Neuronal stem cell (in vitro differentiated cells): ENCODE data around the gene MS4A10.
"Not testable (repeated sequence)": the region's sequence is repeated elsewhere in the genome, so short reads cannot be mapped to it uniquely, and the experiment has no call there.

ENCODE experiments used
- DNase-seq: peaks from one replicate; pipeline ENCODE4 v3.0.0-alpha.2; 2013; ENCODE audit warnings: low spot score
- H2AFZ ChIP-seq: one replicate; pipeline ENCODE4 v1.6.1; 2013; ENCODE audit warnings: mild to moderate bottlenecking, low read length, inconsistent platforms
- H2AK5ac ChIP-seq: 2 replicates; pipeline ENCODE4 v1.6.1; 2013; ENCODE audit warnings: low read depth, mild to moderate bottlenecking, inconsistent platforms, low read length, moderate library complexity, mixed read lengths
- H2BK120ac ChIP-seq: 2 replicates; pipeline ENCODE4 v1.6.1; 2013; ENCODE audit warnings: low read depth, mild to moderate bottlenecking, inconsistent platforms, low read length, moderate library complexity, mixed read lengths
- H2BK12ac ChIP-seq: one replicate; pipeline ENCODE4 v1.6.1; 2013; ENCODE audit warnings: low read length, inconsistent platforms
- H2BK15ac ChIP-seq: 2 replicates; pipeline ENCODE4 v1.6.1; 2013; ENCODE audit warnings: mild to moderate bottlenecking, low read length, inconsistent platforms, mixed read lengths
- H2BK5ac ChIP-seq: one replicate; pipeline ENCODE4 v1.6.1; 2013; ENCODE audit warnings: inconsistent platforms, mild to moderate bottlenecking, low read length, moderate library complexity
- H3K14ac ChIP-seq: one replicate; pipeline ENCODE4 v1.6.1; 2013; ENCODE audit warnings: low read length, inconsistent platforms
- H3K18ac ChIP-seq: 2 replicates; pipeline ENCODE4 v1.6.1; 2013; ENCODE audit warnings: low read length, inconsistent platforms
- H3K23ac ChIP-seq: 2 replicates; pipeline ENCODE4 v1.6.1; 2013; ENCODE audit warnings: low read depth, mild to moderate bottlenecking, mixed read lengths, low read length, inconsistent platforms; ENCODE audit not compliant: poor library complexity
- H3K27ac ChIP-seq: replicated peaks from 3 replicates; pipeline ENCODE4 v1.5.1; 2013; ENCODE audit warnings: low read length, inconsistent platforms
- H3K27me3 ChIP-seq, 3 experiments: 2 replicates each; pipeline ENCODE4 v1.6.1; 2013; ENCODE audit warnings: low read length in 3 of 3, mild to moderate bottlenecking in 2 of 3, inconsistent platforms in 1 of 3, low read depth in 1 of 3, mixed read lengths in 1 of 3, moderate library complexity in 1 of 3; ENCODE audit not compliant: control insufficient read depth in 3 of 3, insufficient read depth in 3 of 3
- H3K36me3 ChIP-seq, 2 donors: replicated peaks in 1 of 2; 2 replicates each; pipeline ENCODE4 v1.6.1; 2013; ENCODE audit warnings: low read length in 2 of 2; ENCODE audit not compliant: control insufficient read depth in 2 of 2, insufficient read depth in 2 of 2
- H3K4ac ChIP-seq: 2 replicates; pipeline ENCODE4 v1.6.1; 2013; ENCODE audit warnings: inconsistent platforms, mild to moderate bottlenecking, low read length, moderate library complexity
- H3K4me1 ChIP-seq, 2 donors: 1 replicate in 1 of 2; 2 replicates in 1 of 2; pipeline ENCODE4 v1.6.1; 2013; ENCODE audit warnings: low read length in 2 of 2, low read depth in 1 of 2; ENCODE audit not compliant: control insufficient read depth in 2 of 2, insufficient read depth in 1 of 2
- H3K4me2 ChIP-seq: one replicate; pipeline ENCODE4 v1.6.1; 2013; ENCODE audit warnings: mild to moderate bottlenecking, low read length, inconsistent platforms; ENCODE audit not compliant: insufficient read depth, poor library complexity, severe bottlenecking
- H3K4me3 ChIP-seq, 2 donors: 2 replicates each; pipeline ENCODE4 v1.5.1; 2013; ENCODE audit warnings: low read length in 2 of 2, mild to moderate bottlenecking in 2 of 2, inconsistent platforms in 1 of 2, moderate library complexity in 1 of 2
- H3K79me1 ChIP-seq: one replicate; pipeline ENCODE4 v1.6.1; 2013; ENCODE audit warnings: low read depth, mild to moderate bottlenecking, inconsistent platforms, low read length, moderate library complexity
- H3K9ac ChIP-seq: one replicate; pipeline ENCODE4 v1.6.1; 2013; ENCODE audit warnings: mild to moderate bottlenecking, low read depth, low read length, inconsistent platforms; ENCODE audit not compliant: poor library complexity
- H3K9me3 ChIP-seq, 2 donors: replicated peaks in 1 of 2; 2 replicates each; pipeline versions ENCODE3 to v1.6.1; 2013; ENCODE audit warnings: low read length in 2 of 2, mild to moderate bottlenecking in 2 of 2, inconsistent platforms in 1 of 2, low read depth in 1 of 2, mixed read lengths in 1 of 2, moderate library complexity in 1 of 2; ENCODE audit not compliant: control insufficient read depth in 2 of 2, insufficient read depth in 1 of 2
- H4K8ac ChIP-seq: one replicate; pipeline ENCODE4 v1.6.1; 2013; ENCODE audit warnings: low read depth, mild to moderate bottlenecking, inconsistent platforms, low read length, moderate library complexity
- H4K91ac ChIP-seq: one replicate; pipeline ENCODE4 v1.6.1; 2013; ENCODE audit warnings: low read length, low read depth, mild to moderate bottlenecking, inconsistent platforms; ENCODE audit not compliant: poor library complexity
- WGBS, 2 donors: extraction: QIAGEN DNeasy Blood & Tissue Kit; methylation state at CpG; one replicate each; pipeline ENCODE4 v1.1.7; 2013; ENCODE audit warnings: missing lambda C conversion rate in 2 of 2, mixed read lengths in 1 of 2; ENCODE audit not compliant: insufficient read length in 2 of 2, insufficient replicate concordance in 1 of 2; ENCODE audit errors: extremely low coverage in 2 of 2; 5-methylcytosine and 5-hydroxymethylcytosine counted together

Gene MS4A10

GRCh38 chr11:60756307-60757032 lies 28.7 kb upstream of the MS4A10 start, which contains the start of gene MS4A15:
MS4A15 (plus strand) TSS chr11:60756867; CDS start chr11:60763734, 6,867 bp downstream.
- H4K91ac ChIP-seq: no peak within 1 kb of the TSS
- no peak within 1 kb of the TSS for H2BK5ac ChIP-seq
- no peak within 1 kb of the TSS for H2BK12ac ChIP-seq
- no peak within 1 kb of the TSS for H3K4me2 ChIP-seq
- H3K79me1 ChIP-seq: no peaks in the 10 kb centered on the region
- H3K4me3 ChIP-seq: no peak within 1 kb of the TSS
- H3K27me3 ChIP-seq: peaks cover 0 to 2% (median 0%) of the 10 kb centered on the region in 3 experiments
- no peak for DNase-seq
- H3K36me3 ChIP-seq: no peaks in the 10 kb centered on the region
- no peak within 1 kb of the TSS for H3K23ac ChIP-seq
- H3K18ac ChIP-seq: no peak within 1 kb of the TSS
- H2BK15ac ChIP-seq: no peak within 1 kb of the TSS
- no peak within 1 kb of the TSS for H3K4ac ChIP-seq
- H3K14ac ChIP-seq: no peak within 1 kb of the TSS
- H2BK120ac ChIP-seq: no peak within 1 kb of the TSS
- peak within 1 kb of the TSS; percentile 13 for H2AK5ac ChIP-seq
- no peak within 1 kb of the TSS for H3K9ac ChIP-seq
- H4K8ac ChIP-seq: no peak within 1 kb of the TSS
- H3K9me3 ChIP-seq: peaks cover 0 to 2% of the 10 kb centered on the region in 2 donors
- no peak within 1 kb of the TSS for H2AFZ ChIP-seq
- no peaks in the 10 kb centered on the region for H3K4me1 ChIP-seq
- H3K27ac ChIP-seq: no peak within 1 kb of the TSS
- WGBS, 2 donors: no CpG with 5 or more reads among the region's 14 CpGs

DNA sequence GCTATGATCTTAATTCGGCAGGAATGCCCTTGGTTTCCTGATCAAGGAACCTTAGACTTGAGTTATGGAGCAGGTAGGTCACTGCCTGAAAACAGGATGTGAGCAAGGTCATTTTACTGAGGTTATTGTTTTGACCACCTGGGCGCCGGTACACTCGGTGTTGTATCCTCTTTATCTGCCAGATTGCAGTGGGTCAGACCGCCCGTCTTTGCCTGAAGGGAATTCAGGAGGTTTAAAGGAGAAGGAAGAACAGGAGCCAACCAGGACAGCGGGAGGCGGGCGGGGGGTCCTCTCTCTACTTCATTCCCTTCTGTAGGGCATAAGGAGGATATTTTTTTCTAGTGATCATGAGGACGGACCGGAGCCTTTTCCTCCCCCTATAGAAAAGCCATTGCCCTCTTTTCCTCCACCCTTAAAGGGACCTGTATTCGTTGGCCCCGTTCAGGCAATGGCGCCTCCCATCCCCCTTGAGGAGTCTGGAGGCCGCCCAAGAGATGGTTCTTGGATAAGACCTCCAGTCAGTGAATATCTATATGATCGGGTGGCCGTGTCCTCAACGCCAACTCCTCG lies 27.8 kb upstream of the MS4A10 start:
- peaks cover 0 to 2% (median 0%) of the 10 kb centered on the region in 3 experiments for H3K27me3 ChIP-seq
- H3K18ac ChIP-seq: no peak overlapping the region

DNA sequence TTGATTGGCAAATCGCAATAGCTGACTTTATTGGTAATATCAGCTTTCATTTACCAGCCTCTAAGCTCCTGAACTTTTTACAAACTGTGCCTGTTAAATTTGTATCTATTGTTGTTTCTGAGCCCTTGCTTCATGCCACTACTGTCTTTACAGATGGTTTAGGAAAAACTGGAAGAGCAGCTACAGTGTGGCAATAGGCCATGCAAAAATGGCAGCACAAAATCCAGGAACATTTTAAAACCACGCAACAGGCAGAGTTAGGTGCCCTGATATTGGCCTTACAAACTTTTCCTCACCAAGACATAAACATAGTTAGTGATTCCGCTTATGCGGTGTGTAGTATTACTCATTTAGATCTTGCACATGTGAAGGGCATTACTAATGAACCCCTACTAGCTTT lies 26.5 kb upstream of the MS4A10 start:
- not testable (repeated sequence) for H3K4me3 ChIP-seq, H3K9ac ChIP-seq, H2BK12ac ChIP-seq, H3K4me1 ChIP-seq, H3K18ac ChIP-seq, H4K91ac ChIP-seq, H3K27me3 ChIP-seq, H2BK5ac ChIP-seq, H2BK120ac ChIP-seq, H4K8ac ChIP-seq, H3K79me1 ChIP-seq, H2AFZ ChIP-seq, H3K4ac ChIP-seq, H2AK5ac ChIP-seq, H3K9me3 ChIP-seq, H2BK15ac ChIP-seq, H3K4me2 ChIP-seq, DNase-seq, H3K14ac ChIP-seq, H3K36me3 ChIP-seq, H3K23ac ChIP-seq, H3K27ac ChIP-seq
- WGBS, 2 donors: no CpG with 5 or more reads among the region's 4 CpGs

More for the DNA sequence above, 27.8 kb upstream of the MS4A10 start:
- Histone ChIP-seq H3K14ac (no peak overlapping the region), H2BK120ac (no peak overlapping the region), H2AFZ (no peak overlapping the region), H3K36me3 (no peaks in the 10 kb centered on the region), H3K9ac (no peak overlapping the region), H3K4ac (no peak overlapping the region), H2BK12ac (no peak overlapping the region), H3K4me1 (no peaks in the 10 kb centered on the region), H3K79me1 (no peaks in the 10 kb centered on the region), H4K8ac (no peak overlapping the region), H3K4me2 (no peak overlapping the region), H3K23ac (no peak overlapping the region), H2AK5ac (peak overlapping the region; percentile 13), H2BK15ac (no peak overlapping the region), H2BK5ac (no peak overlapping the region), H3K4me3 (no peak overlapping the region), H3K27ac (no peak overlapping the region), H4K91ac (no peak overlapping the region), H3K9me3 (peaks cover 0 to 2% of the 10 kb centered on the region in 2 donors)
- no CpG with 5 or more reads among the region's 19 CpGs for WGBS, 2 donors
- DNase-seq: no peak

GRCh38 chr11:60759438-60760225 lies 25.5 kb upstream of the MS4A10 start:
- not testable (repeated sequence) for H3K23ac ChIP-seq, DNase-seq
- no CpG with 5 or more reads among the region's 22 CpGs for WGBS, 2 donors

More at GRCh38 chr11:60759438-60760225, 25.5 kb upstream of the MS4A10 start:
- not testable (repeated sequence) for H3K4me1 ChIP-seq, H2AK5ac ChIP-seq, H4K91ac ChIP-seq, H3K27me3 ChIP-seq, H3K18ac ChIP-seq, H3K4ac ChIP-seq, H2BK15ac ChIP-seq, H4K8ac ChIP-seq, H3K4me3 ChIP-seq, H3K27ac ChIP-seq, H2BK5ac ChIP-seq, H3K14ac ChIP-seq, H3K9me3 ChIP-seq, H2BK12ac ChIP-seq, H3K4me2 ChIP-seq, H3K79me1 ChIP-seq, H2BK120ac ChIP-seq, H2AFZ ChIP-seq, H3K9ac ChIP-seq, H3K36me3 ChIP-seq
